Aorta (tissue), 5 donors: ENCODE results near the gene CGNL1. TPM values are rescaled to one million over a fixed set of nuclear protein-coding genes. Genes with fewer than 3 reads are reported as not detected.

ENCODE experiments used
- ATAC-seq: fragments of 200-7000 bp; cut with Tn5 transposase; one replicate; pipeline ENCODE4 v1.9.1; 2022; ENCODE audit warnings: moderate library complexity; ENCODE audit not compliant: low FRiP score
- DNase-seq, 2 donors: peaks; one replicate each; pipeline ENCODE4 v3.0.0-alpha.2; 2020
- H3K27ac ChIP-seq, 2 donors: one replicate each; pipeline ENCODE4 v1.5.1; 2013; ENCODE audit warnings: low read length in 2 of 2, mild to moderate bottlenecking in 2 of 2, moderate library complexity in 2 of 2, control low read depth in 1 of 2, inconsistent platforms in 1 of 2, low read depth in 1 of 2
- H3K27me3 ChIP-seq, 2 donors: one replicate each; pipeline ENCODE4 v1.6.1; 2013; ENCODE audit warnings: control low read depth in 1 of 2, low read length in 1 of 2, mild to moderate bottlenecking in 1 of 2, moderate library complexity in 1 of 2; ENCODE audit not compliant: insufficient read depth in 2 of 2, control insufficient read depth in 1 of 2
- H3K36me3 ChIP-seq, 2 donors: one replicate each; pipeline ENCODE4 v1.6.1; 2013; ENCODE audit warnings: control low read depth in 1 of 2, low read length in 1 of 2, mild to moderate bottlenecking in 1 of 2; ENCODE audit not compliant: insufficient read depth in 2 of 2, control insufficient read depth in 1 of 2
- H3K4me1 ChIP-seq, 2 donors: one replicate each; pipeline ENCODE4 v1.6.1; 2013; ENCODE audit warnings: low read length in 2 of 2, control low read depth in 1 of 2, mild to moderate bottlenecking in 1 of 2, moderate library complexity in 1 of 2; ENCODE audit not compliant: insufficient read depth in 2 of 2, control insufficient read depth in 1 of 2
- H3K4me3 ChIP-seq, 2 donors: one replicate each; pipeline ENCODE4 v1.5.1; 2013; ENCODE audit warnings: low read length in 2 of 2, control low read depth in 1 of 2, mild to moderate bottlenecking in 1 of 2
- H3K9me3 ChIP-seq: one replicate; pipeline ENCODE4 v1.6.1; 2013; ENCODE audit warnings: mild to moderate bottlenecking, low read length; ENCODE audit not compliant: control insufficient read depth
- WGBS, 2 donors: extraction: QIAGEN DNeasy Blood & Tissue Kit; methylation state at CpG; one replicate each; pipeline ENCODE4 v1.1.7; 2013; 5-methylcytosine and 5-hydroxymethylcytosine counted together
- intact Hi-C, 2 donors: fragments of 100-400 bp; cut with DNase I; formaldehyde crosslinking; loops; one replicate each; pipeline versions ENCODE4 v1.14.2 to v1.15.0; 2022
- polyA plus RNA-seq, 2 donors: library from polyadenylated mRNA; stranded (reverse); fragments of 200-250 nt; gene quantifications; one replicate each; pipeline ENCODE4 v1.2.3, GENCODE V29; 2013
- total RNA-seq, 2 donors: library from RNA; stranded (reverse); fragmentation: NEBNext Ultra II Directional; extraction: Animal tissue kit (Norgen Biotek cat#: 25700); gene quantifications; one replicate each; pipeline ENCODE4 v1.2.1, GENCODE V29; 2021
- donor health status: healthy with polysubstance abuse.
- donor health status: Bipolar disorder and iron deficiency.
- donor health status: DM: no; HTN: no; CAD: no.
- donor health status: DM: no; HTN: no; CAD: no.
- donor health status: DM: yes; HTN: yes; CAD: no.

Gene CGNL1
- total and polyA plus RNA-seq, 4 donors, result 4.1 to 46.3 (median 12.4) TPM

DNA sequence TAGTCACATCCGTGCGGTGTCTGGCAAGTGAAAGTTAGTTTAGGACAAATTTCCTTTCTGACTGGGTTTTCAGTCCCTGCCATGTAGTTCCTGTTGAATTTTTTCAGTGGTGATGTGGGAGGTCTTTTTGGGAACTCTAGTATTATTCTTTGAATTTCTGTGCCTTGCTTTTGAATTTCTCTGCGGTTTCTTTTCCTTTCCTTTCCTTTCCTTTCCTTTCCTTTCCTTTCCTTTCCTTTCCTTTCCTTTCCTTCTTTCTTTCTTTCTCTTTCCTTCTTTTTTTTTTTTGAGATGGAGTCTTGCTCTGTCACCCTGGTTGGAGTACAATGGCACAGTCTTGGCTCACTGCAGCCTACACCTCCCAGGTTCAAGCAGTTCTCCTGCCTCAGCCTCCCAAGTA is 88.2 kb downstream of the CGNL1 start:
- Histone ChIP-seq H3K36me3 (no peaks in the 10 kb centered on the region), H3K4me3 (no peak overlapping the region), H3K4me1 (peaks cover 0 to 3% of the 10 kb centered on the region in 2 donors), H3K27me3 (no peaks in the 10 kb centered on the region), H3K9me3 (no peaks in the 10 kb centered on the region), H3K27ac (no peak overlapping the region)
- intact Hi-C loops, result loop anchor here in 1 of 2 donors (10.0 kb wide), 1 partner anchor 120 kb away; no protein-coding TSS in a partner anchor
- ATAC-seq (no peak), DNase-seq (no peak)
- 20 to 32% methylated on average over 3 of the region's 3 CpGs for WGBS, 2 donors

DNA sequence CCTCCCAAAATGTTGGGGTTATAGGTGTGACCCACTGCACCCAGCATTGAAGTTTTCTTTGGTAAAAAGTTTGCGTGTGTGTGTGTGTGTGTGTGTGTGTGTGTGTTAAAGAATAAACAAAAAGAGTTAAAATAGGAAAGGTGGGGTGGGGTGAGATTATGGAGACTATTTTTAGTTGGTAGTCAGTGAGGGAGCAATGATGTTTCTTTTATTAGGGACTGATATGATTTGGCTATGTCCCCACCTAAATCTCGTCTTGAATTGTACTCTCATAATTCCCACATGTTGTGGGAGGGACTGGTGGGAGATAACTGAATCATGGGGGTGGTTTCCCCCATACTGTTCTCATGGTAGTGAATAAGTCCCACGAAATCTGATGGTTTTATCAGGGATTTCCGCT is 92.2 kb downstream of the CGNL1 start:
- no peaks in the 10 kb centered on the region for H3K4me1 ChIP-seq
- H3K36me3 ChIP-seq, result no peaks in the 10 kb centered on the region
- 61 to 67% methylated on average over 4 of the region's 4 CpGs for WGBS, 2 donors
- DNase-seq (no peak), ATAC-seq (no peak)
- H3K27me3 ChIP-seq, result no peaks in the 10 kb centered on the region
- no peak overlapping the region for H3K4me3 ChIP-seq
- H3K27ac ChIP-seq, result no peak overlapping the region
- intact Hi-C loops, result loop anchor here in 1 of 2 donors (10.0 kb wide), 1 partner anchor 124 kb away; no protein-coding TSS in a partner anchor
- H3K9me3 ChIP-seq, result no peaks in the 10 kb centered on the region

DNA sequence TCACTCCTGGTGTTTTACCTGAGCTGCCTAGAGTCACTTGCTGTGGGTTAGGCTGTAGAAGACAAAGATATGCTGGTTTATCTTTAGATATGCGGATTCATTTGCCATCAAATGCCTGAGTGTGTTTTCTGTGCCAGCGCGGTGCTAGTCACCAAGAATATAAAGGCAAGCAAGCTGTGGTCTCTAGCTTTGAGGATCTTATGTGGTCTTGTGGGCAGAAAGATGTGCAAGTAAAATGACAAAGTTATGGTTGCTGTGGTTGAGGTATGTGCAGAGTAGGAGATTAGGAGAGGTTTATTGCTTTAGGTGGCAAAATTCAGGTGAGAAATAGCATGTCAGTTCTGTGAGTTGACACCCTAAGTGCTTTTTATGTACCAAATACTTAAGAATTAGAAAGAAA is 94.2 kb downstream of the CGNL1 start:
- H3K27me3 ChIP-seq, result no peaks in the 10 kb centered on the region
- H3K4me3 ChIP-seq, result no peak overlapping the region
- 94 to 97% methylated on average over 3 of the region's 3 CpGs for WGBS, 2 donors
- no peaks in the 10 kb centered on the region for H3K36me3 ChIP-seq
- intact Hi-C loops, result no loop called here
- no peaks in the 10 kb centered on the region for H3K4me1 ChIP-seq
- DNase-seq (no peak), ATAC-seq (no peak)
- H3K9me3 ChIP-seq, result no peaks in the 10 kb centered on the region
- H3K27ac ChIP-seq, result no peak overlapping the region

DNA sequence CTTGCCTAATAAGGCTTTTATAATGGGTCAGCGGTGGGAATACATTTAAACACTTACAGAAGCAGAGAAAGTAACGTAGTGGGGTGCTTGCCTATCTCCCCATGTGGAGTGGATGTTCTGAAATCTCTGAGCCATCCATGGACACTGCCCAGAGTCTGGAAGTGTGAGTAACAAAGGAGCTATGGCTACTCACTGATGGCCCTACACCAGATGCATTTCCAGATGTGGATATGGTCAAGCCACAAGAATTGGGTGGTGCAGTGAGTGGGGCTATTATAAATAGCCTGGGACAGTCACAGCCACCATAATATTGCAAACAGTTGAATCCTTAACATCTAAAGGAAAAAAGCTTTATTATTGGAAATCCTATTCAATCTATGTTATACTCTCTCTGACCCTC is 96.6 kb downstream of the CGNL1 start:
- ATAC-seq, result no peak

DNA sequence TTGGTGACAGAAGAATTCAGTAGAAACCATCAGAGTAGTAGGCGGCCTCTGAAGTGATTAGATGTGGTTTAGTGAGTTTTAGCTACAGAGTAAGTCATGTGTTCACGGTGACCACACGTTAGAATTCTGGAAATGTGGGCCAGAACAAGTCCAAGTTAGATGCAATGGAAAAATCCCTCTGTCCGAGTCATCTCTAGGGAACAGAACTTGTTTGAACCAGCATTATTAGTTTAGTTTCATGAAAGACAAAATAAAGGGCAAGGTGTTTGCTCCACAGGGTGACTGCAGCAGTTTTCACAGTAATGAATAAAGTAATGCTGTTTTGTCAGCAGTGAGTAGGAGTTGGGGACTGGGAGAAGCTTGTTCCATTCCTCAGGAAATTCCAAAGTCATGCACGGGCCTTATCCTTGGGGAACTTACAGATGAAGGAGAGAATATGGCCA is 100.2 kb downstream of the CGNL1 start:
- Histone ChIP-seq H3K4me1 (peaks cover 0 to 8% of the 10 kb centered on the region in 2 donors), H3K36me3 (no peaks in the 10 kb centered on the region), H3K27ac (no peak overlapping the region), H3K27me3 (no peaks in the 10 kb centered on the region), H3K4me3 (no peak overlapping the region), H3K9me3 (no peaks in the 10 kb centered on the region)
- intact Hi-C loops, result no loop called here
- no peak for DNase-seq
- no peak for ATAC-seq
- WGBS, 2 donors, result 19 to 20% methylated on average over 5 of the region's 5 CpGs

More for the DNA sequence above, 96.6 kb downstream of the CGNL1 start:
- peaks cover 0 to 5% of the 10 kb centered on the region in 2 donors for H3K4me1 ChIP-seq
- no peak overlapping the region for H3K4me3 ChIP-seq
- H3K27me3 ChIP-seq, result no peaks in the 10 kb centered on the region
- 95 to 96% methylated on average over 2 of the region's 2 CpGs for WGBS, 2 donors
- H3K27ac ChIP-seq, result no peak overlapping the region
- no peaks in the 10 kb centered on the region for H3K36me3 ChIP-seq
- intact Hi-C loops, result no loop called here
- DNase-seq, result no peak
- no peaks in the 10 kb centered on the region for H3K9me3 ChIP-seq

DNA sequence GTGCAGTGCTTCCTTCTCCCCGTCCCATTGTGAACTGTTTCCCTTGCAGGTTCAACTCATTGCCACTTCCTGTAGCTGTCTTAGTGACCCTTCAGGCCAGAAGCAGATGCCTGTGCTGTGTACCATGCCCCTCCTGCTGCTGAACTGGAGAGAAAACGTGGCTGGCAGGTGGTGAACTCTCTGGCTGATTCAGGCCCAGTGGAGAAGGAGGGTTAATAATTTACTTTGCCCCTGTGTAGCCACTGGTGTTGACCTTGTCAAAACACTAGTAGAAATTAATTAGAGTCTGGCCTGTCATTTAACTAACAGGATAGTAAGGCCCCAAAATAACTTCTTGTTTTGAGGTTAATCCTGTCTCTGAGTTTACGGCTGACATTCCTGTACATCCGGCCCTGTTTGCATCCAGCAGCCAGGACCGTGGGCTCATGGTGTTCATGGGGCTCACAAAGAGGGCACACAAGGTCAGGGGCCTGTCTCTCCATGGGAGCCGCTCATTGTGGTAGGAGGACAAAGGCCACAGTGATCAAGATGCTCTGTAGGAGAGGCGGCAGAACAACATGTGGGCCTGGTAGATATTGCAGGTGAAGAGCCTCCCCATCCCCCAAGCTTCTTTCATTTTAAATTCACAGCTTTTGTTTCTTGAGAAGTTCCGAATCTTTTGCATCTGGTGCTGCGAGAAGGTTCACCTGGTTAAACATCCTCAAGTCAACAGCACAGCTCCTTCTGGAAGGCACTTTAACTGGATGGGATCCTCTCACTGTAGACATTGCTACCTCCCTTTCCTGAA is 101.6 kb downstream of the CGNL1 start:
- Histone ChIP-seq H3K27me3 (no peaks in the 10 kb centered on the region), H3K27ac (no peak overlapping the region), H3K9me3 (no peaks in the 10 kb centered on the region), H3K4me3 (no peak overlapping the region), H3K36me3 (no peaks in the 10 kb centered on the region), H3K4me1 (peaks cover 0 to 8% of the 10 kb centered on the region in 2 donors)
- intact Hi-C loops, result no loop called here
- 82 to 86% methylated on average over 9 of the region's 9 CpGs for WGBS, 2 donors
- no peak for ATAC-seq
- no peak for DNase-seq

DNA sequence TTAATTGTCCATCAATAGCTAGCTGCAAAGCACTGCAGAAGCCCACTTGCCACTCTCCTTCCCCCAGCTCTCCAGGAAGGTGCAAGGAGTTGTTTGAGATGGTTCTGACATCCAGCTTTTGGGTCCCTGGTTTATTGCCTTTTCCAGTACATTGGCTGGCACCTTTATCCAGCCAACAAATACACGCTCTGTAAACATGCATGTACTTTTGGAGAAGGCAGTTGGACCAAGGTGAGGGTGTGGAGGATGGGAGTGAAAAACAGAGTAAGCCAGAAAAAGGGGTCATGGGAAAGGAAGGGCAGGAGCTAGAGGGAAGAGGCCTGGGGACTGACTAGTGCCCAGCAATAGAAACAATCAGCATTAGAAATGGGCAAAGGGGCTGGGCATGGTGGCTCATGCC is 102.7 kb downstream of the CGNL1 start:
- H3K27ac ChIP-seq, result no peak overlapping the region
- no peaks in the 10 kb centered on the region for H3K27me3 ChIP-seq
- DNase-seq, result no peak
- H3K4me3 ChIP-seq, result no peak overlapping the region
- intact Hi-C loops, result no loop called here
- ATAC-seq, result no peak
- 22 to 30% methylated on average over 1 of the region's 1 CpG for WGBS, 2 donors
- H3K4me1 ChIP-seq, result peaks cover 0 to 8% of the 10 kb centered on the region in 2 donors
- H3K9me3 ChIP-seq, result no peaks in the 10 kb centered on the region
- no peaks in the 10 kb centered on the region for H3K36me3 ChIP-seq

DNA sequence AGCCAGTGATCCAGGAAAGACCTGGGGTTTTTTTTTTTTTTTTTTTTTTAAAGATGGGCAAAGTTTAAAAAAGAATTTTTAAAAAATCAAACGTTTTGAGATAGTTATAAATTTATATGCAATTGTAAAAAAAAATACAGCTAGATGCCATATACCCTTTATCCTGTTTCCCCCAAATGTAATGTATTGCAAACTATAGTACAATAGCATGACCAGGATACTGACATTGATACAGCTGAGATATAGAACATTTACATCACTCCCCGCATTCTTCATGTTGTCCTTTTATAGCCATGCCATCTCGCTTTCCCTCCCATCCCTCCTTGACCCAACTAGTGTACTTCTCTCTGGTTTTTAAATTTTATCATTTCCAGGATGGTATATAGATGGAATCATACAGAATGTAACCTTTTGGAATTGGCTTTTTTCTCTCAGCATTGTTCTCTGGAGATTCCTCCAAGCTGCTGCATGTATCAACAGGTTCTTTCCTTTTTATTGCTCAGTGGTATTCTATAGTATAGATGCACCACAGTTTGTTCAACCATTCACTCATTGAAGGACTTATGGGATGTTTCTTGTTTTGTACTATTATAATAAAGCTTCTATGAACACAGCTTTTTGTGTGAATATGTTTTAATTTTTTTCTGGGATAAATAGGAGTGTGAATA is 104.9 kb downstream of the CGNL1 start:
- ATAC-seq (no peak), DNase-seq (no peak)
- peaks cover 0 to 8% of the 10 kb centered on the region in 2 donors for H3K4me1 ChIP-seq
- H3K27ac ChIP-seq, result no peak overlapping the region
- WGBS, 2 donors, result 86 to 87% methylated on average over 3 of the region's 3 CpGs
- no peaks in the 10 kb centered on the region for H3K9me3 ChIP-seq
- intact Hi-C loops, result no loop called here
- H3K27me3 ChIP-seq, result no peaks in the 10 kb centered on the region
- H3K4me3 ChIP-seq, result no peak overlapping the region
- no peaks in the 10 kb centered on the region for H3K36me3 ChIP-seq

DNA sequence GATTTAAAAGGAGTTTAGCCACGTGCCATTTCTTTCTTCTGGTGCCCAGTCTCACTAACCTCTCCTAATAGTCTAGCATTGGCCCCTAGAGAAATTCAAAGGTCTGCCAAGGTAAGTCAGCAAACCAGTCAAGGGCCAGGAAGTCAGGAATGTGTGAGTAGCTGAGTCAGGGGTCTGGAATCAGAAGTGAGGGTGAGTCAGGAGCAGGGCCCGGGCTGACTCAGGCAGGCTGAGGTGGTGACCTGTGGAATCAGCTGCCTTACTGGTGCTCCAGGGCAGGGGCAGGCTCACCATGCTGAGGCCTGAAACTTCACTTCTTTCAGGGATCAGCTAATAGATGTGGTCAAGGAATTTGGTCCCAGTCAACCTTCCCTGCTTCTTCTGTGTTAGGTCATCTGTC is 109.6 kb downstream of the CGNL1 start:
- Histone ChIP-seq H3K36me3 (no peaks in the 10 kb centered on the region), H3K9me3 (no peaks in the 10 kb centered on the region), H3K27me3 (no peaks in the 10 kb centered on the region), H3K27ac (no peak overlapping the region), H3K4me3 (no peak overlapping the region), H3K4me1 (no peaks in the 10 kb centered on the region)
- DNase-seq (peak; percentile 67 to 86), ATAC-seq (peak; percentile 46)
- intact Hi-C loops, result no loop called here
- WGBS, 2 donors, result 0 to 7% methylated on average over 2 of the region's 2 CpGs
